ENCODE measurements around the gene NINJ2. TPM values are rescaled to one million over a fixed set of nuclear protein-coding genes. Genes with fewer than 3 reads are reported as not detected.
"Not testable (repeated sequence)": the region's sequence is repeated elsewhere in the genome, so short reads cannot be mapped to it uniquely, and the experiment has no call there.

NINJ2 gene
- total RNA-seq, 2 experiments from 2014 or later = 2.2 to 2.5 TPM

DNA sequence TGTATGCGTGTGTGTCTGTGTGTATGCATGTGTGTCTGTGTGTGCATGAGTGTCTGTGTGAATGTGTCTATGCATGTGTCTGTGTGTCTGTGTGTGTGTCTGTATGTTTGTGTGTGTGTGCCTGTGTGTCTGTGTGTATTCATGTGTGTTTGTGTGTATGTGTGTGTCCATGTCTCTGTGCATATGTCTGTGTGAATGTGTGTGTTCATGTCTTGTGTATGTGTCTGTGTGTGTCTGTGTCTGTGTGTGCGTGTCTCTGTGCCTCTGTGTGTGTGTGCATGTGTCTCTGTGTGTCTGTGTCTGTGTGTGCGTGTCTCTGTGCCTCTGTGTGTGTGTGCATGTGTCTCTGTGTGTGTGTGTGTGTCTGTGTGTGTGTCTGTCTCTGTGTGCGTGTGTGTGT lies 82.4 kb downstream of the NINJ2 start:
- ChIA-PET POLR2A (no interaction called here), CTCF (interaction anchor here (0.7 to 2.8 kb wide), 3 partner anchors 11 to 235 kb away, joined by 3 to 18 read pairs (median 4); no protein-coding TSS in a partner anchor)
- Mint-ChIP-seq H3K9me3 (no peaks in the 10 kb centered on the region), H3K4me1 (ENCODE audit: low read depth) (peaks cover 7% of the 10 kb centered on the region), H3K27me3 (no peaks in the 10 kb centered on the region), H3K36me3 (ENCODE audit: low read depth) (no peaks in the 10 kb centered on the region), H3K4me3 (no peak overlapping the region), H3K27ac (no peak overlapping the region)
- ATAC-seq (no peak), DNase-seq (no peak)
- TF ChIP-seq, protein P1, sequence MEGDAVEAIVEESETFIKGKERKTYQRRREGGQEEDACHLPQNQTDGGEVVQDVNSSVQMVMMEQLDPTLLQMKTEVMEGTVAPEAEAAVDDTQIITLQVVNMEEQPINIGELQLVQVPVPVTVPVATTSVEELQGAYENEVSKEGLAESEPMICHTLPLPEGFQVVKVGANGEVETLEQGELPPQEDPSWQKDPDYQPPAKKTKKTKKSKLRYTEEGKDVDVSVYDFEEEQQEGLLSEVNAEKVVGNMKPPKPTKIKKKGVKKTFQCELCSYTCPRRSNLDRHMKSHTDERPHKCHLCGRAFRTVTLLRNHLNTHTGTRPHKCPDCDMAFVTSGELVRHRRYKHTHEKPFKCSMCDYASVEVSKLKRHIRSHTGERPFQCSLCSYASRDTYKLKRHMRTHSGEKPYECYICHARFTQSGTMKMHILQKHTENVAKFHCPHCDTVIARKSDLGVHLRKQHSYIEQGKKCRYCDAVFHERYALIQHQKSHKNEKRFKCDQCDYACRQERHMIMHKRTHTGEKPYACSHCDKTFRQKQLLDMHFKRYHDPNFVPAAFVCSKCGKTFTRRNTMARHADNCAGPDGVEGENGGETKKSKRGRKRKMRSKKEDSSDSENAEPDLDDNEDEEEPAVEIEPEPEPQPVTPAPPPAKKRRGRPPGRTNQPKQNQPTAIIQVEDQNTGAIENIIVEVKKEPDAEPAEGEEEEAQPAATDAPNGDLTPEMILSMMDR (IDR thresholded peaks at IDR 0.05) = no peak
- intact Hi-C loops (cut with micrococcal nuclease) = no loop called here

DNA sequence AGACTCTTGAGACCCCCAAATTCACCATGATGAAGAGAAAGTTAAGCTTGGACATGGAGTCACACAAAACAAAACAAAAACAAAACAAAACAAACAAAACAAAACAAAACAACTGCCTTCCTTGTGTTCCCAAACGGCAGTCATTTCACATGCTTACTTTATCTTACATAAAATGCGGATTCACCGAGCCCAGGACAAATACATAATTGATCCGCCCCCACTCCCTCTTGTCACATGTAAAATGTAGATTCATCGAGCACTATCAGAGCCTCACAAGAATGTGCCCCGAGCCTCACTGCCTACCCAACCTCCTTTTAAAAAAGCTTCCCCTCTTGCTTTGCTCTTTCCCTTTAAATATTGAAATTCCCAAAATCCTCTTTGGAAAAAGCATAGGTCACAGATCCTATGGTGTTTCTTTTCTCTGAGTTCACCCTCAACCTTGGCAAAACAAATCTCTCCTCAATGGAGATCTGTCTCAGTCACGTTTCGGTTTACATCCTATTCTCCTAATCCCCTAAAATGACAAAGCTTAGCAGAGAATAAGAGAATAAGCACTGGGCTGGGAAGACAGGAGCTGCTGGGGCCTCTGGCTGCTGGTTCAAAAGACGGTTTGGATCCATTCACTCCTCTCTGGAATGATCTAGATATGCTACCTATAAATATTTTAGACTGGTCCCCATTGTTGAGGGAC lies 83.7 kb downstream of the NINJ2 start:
- intact Hi-C loops (cut with micrococcal nuclease) = loop anchor here (5.0 kb wide), 1 partner anchor 88 kb away; no protein-coding TSS in a partner anchor
- DNase-seq (no peak), ATAC-seq (no peak)
- CTCF ChIA-PET = interaction anchor here (0.8 to 2.8 kb wide), 4 partner anchors 10 to 236 kb away, joined by 3 to 18 read pairs (median 6); no protein-coding TSS in a partner anchor
- Mint-ChIP-seq H3K36me3 (ENCODE audit: low read depth) (peaks cover under 1% of the 10 kb centered on the region), H3K4me1 (ENCODE audit: low read depth) (peaks cover 17% of the 10 kb centered on the region), H3K27me3 (no peaks in the 10 kb centered on the region), H3K4me3 (no peak overlapping the region), H3K9me3 (peaks cover 2% of the 10 kb centered on the region), H3K27ac (no peak overlapping the region)
- TF ChIP-seq, protein P1 (IDR thresholded peaks at IDR 0.05) = no peak
- POLR2A ChIA-PET = interaction anchor here (1.2 to 1.8 kb wide), 2 partner anchors 41 to 43 kb away, joined by 3 to 4 read pairs; no protein-coding TSS in a partner anchor

DNA sequence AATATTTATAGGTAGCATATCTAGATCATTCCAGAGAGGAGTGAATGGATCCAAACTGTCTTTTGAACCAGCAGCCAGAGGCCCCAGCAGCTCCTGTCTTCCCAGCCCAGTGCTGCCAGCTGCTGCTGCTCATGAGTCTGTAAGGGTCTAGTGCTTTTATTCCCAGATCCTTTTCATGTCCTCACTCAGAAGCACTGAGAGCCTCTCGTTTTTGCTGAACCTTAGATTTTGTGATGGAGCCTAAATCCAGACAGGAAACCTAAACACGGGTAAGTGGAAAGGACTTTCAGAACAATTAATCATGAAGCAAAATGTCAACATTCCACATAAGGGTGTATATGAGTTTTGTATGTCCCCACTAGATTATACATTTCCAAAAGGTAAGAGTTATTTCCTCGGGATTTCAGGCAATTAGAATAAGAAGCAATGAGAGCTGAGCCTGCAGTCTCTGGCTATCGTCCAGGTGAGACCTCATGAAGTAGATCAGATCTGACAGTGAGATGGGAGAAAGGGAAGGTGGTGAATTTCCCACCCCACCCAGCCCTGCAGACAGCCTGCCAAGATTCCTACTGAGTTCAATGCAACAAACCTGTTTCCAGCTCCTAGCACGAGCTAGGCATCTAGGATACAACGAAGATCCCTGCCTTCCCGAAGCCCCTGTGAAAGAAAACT lies 84.4 kb downstream of the NINJ2 start:
- intact Hi-C loops (cut with micrococcal nuclease) = loop anchor here (5.0 kb wide), 1 partner anchor 88 kb away; no protein-coding TSS in a partner anchor
- Mint-ChIP-seq H3K4me1 (ENCODE audit: low read depth) (peaks cover 20% of the 10 kb centered on the region), H3K9me3 (peaks cover 4% of the 10 kb centered on the region), H3K36me3 (ENCODE audit: low read depth) (peaks cover 3% of the 10 kb centered on the region), H3K4me3 (no peak overlapping the region), H3K27ac (no peak overlapping the region), H3K27me3 (no peaks in the 10 kb centered on the region)
- DNase-seq = no peak
- no peak for ATAC-seq
- TF ChIP-seq, protein P1 (IDR thresholded peaks at IDR 0.05) = no peak
- CTCF ChIA-PET = interaction anchor here (0.8 to 2.8 kb wide), 3 partner anchors 9 to 237 kb away, joined by 4 to 18 read pairs (median 8); no protein-coding TSS in a partner anchor
- POLR2A ChIA-PET = interaction anchor here (0.8 to 1.8 kb wide), 3 partner anchors 42 to 54 kb away, joined by 3 to 4 read pairs (median 3); no protein-coding TSS in a partner anchor

DNA sequence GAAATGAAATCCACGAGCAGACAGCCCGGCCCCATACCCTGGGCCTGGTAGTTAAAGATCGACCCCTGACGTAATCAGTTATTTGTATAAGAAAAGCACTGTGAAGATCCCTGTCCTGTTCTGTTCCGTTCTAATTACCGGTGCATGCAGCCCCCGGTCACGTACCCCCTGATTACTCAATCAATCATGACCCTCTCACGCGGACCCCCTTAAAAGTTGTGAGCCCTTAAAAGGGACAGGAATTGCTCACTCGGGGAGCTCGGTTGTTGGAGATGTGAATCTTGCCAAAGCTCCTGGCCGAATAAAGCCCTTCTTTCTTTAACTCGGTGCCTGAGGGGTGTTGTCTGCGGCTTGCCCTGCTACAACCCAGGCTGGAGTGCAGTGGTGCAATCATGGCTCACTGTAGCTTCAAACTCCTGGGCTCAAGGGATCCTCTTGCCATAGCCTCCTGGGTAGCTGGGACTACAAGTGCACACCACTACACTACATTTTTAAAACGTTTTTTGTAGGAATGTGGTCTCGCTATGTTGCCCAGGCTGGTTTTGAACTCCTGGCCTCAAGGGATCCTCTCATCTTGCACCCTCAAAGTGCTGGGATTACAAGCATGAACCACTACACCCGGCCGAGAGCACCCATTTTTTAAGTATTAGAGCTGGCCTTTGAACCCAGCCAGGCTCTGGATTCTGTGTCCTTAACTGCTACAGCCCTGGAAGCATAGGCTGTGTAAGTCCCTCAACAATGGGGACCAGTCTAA lies 85.1 kb downstream of the NINJ2 start:
- not testable (repeated sequence) for ATAC-seq; H3K27me3 Mint-ChIP-seq; H3K27ac Mint-ChIP-seq; H3K36me3 Mint-ChIP-seq (ENCODE audit: low read depth); H3K9me3 Mint-ChIP-seq; DNase-seq; H3K4me3 Mint-ChIP-seq
- intact Hi-C loops (cut with micrococcal nuclease) = loop anchor here (5.0 kb wide), 1 partner anchor 89 kb away; no protein-coding TSS in a partner anchor
- H3K4me1 Mint-ChIP-seq (ENCODE audit: low read depth) = peaks cover 24% of the 10 kb centered on the region
- ChIA-PET CTCF (interaction anchor here (1.2 to 2.8 kb wide), 3 partner anchors 124 to 238 kb away, joined by 3 to 18 read pairs (median 3); no protein-coding TSS in a partner anchor), POLR2A (interaction anchor here (0.8 to 1.8 kb wide), 3 partner anchors 45 to 255 kb away, joined by 3 to 4 read pairs (median 3); no protein-coding TSS in a partner anchor)
